Nephron progenitor cell (in vitro differentiated cells): Measurements from ENCODE around the gene LTA4H.

Experiments used
- DNase-seq: peaks from one replicate; pipeline ENCODE4 v3.0.0; 2021
- H3K27ac Mint-ChIP-seq: 2 replicates; pipeline ENCODE4 v1.8.0; 2021; ENCODE audit warnings: mild to moderate bottlenecking, moderate library complexity, mixed read lengths
- H3K27me3 Mint-ChIP-seq: 2 replicates; pipeline ENCODE4 v1.8.0; 2021; ENCODE audit warnings: mild to moderate bottlenecking, low read depth, mixed read lengths; ENCODE audit not compliant: poor library complexity
- H3K36me3 Mint-ChIP-seq: 2 replicates; pipeline ENCODE4 v1.8.0; 2021; ENCODE audit warnings: low read depth, mixed read lengths
- H3K4me1 Mint-ChIP-seq: 2 replicates; pipeline ENCODE4 v1.8.0; 2021; ENCODE audit warnings: mixed read lengths
- H3K4me3 Mint-ChIP-seq: 2 replicates; pipeline ENCODE4 v1.8.0; 2021; ENCODE audit warnings: mild to moderate bottlenecking, moderate library complexity, mixed read lengths
- H3K9me3 Mint-ChIP-seq: 2 replicates; pipeline ENCODE4 v1.8.0; 2021; ENCODE audit warnings: mild to moderate bottlenecking, moderate library complexity, mixed read lengths
- TF ChIP-seq, protein P1 (sequence below): fragments of 200-600 bp; sonication (generic); IDR thresholded peaks from 2 replicates; pipeline ENCODE4 v1.5.0; 2021; ENCODE audit warnings: antibody characterized with exemption

LTA4H gene

DNA sequence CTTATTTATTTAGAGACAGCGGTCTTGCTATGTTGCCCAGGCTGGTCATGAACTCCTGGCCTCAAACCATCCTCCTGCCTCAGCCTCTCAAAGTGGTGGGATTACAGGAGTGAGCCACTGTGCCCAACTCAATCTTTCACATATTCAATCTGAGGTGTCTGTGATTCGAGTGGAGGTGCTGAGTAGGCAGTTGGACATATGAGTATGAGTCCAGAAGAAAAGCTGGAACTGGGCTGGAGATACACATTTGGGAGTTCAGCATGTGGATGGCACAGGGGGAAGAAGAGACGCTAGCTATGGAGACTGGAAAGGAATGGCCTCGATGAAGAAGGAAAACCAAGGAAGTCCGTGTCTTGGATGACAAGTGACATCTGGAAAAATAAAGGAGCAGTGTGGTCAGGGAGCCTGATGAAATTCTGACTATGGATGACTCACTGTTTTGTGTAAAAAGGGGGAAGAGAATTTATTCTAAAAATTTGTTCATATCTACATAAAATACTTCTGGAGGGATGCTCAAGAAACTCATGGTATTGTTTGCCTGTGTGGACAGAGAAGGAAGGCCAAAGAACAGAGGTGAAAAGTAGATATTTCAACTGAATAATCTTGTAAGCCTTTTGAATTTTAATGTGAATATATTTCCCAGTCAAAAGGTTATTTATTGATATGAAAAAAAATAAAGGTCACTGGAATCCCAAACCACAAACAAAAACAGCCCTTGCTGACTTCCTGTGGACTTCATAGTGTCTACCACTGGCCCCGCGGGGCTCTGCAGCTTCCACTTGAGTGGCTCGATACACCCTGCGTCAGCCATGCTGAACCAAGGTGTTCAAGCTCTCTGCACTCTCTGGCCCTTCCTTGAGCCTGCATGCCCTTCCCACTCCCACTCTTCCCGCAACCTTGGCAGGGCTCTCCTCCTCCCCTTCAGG lies 8.9 kb upstream of the LTA4H start:
- no peaks in the 10 kb centered on the region for H3K36me3 Mint-ChIP-seq

DNA sequence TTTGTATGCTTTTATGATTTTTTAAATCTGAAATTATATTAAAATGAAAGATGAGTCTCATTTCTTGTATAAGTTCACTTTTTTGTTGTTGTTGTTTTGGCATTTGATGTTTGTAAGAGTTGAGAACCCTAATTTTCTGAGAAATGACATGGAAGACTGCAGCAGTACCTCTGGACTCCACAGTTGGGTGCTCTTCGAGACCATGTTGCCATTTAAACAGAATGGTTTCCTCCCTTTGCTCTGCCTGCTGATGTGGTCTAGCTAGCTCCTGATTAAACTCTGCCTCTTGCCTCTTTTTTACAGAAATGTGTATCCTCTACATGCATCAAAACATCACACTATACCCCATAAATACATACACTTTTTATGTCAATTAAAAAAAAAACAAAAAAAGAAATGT lies 5.8 kb upstream of the LTA4H start:
- H3K36me3 Mint-ChIP-seq: no peaks in the 10 kb centered on the region
- TF ChIP-seq, protein P1, sequence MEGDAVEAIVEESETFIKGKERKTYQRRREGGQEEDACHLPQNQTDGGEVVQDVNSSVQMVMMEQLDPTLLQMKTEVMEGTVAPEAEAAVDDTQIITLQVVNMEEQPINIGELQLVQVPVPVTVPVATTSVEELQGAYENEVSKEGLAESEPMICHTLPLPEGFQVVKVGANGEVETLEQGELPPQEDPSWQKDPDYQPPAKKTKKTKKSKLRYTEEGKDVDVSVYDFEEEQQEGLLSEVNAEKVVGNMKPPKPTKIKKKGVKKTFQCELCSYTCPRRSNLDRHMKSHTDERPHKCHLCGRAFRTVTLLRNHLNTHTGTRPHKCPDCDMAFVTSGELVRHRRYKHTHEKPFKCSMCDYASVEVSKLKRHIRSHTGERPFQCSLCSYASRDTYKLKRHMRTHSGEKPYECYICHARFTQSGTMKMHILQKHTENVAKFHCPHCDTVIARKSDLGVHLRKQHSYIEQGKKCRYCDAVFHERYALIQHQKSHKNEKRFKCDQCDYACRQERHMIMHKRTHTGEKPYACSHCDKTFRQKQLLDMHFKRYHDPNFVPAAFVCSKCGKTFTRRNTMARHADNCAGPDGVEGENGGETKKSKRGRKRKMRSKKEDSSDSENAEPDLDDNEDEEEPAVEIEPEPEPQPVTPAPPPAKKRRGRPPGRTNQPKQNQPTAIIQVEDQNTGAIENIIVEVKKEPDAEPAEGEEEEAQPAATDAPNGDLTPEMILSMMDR: no peak
- no peak for DNase-seq
- H3K27me3 Mint-ChIP-seq: peaks cover 7% of the 10 kb centered on the region
- H3K4me1 Mint-ChIP-seq: peaks cover 6% of the 10 kb centered on the region
- H3K27ac Mint-ChIP-seq: no peak overlapping the region
- no peaks in the 10 kb centered on the region for H3K9me3 Mint-ChIP-seq
- H3K4me3 Mint-ChIP-seq: no peak overlapping the region

More for the DNA sequence above, 8.9 kb upstream of the LTA4H start:
- H3K27me3 Mint-ChIP-seq: peaks cover 10% of the 10 kb centered on the region
- no peak for DNase-seq
- TF ChIP-seq, protein P1: no peak
- no peaks in the 10 kb centered on the region for H3K9me3 Mint-ChIP-seq
- H3K4me1 Mint-ChIP-seq: peaks cover 37% of the 10 kb centered on the region
- no peak overlapping the region for H3K27ac Mint-ChIP-seq
- H3K4me3 Mint-ChIP-seq: no peak overlapping the region

DNA sequence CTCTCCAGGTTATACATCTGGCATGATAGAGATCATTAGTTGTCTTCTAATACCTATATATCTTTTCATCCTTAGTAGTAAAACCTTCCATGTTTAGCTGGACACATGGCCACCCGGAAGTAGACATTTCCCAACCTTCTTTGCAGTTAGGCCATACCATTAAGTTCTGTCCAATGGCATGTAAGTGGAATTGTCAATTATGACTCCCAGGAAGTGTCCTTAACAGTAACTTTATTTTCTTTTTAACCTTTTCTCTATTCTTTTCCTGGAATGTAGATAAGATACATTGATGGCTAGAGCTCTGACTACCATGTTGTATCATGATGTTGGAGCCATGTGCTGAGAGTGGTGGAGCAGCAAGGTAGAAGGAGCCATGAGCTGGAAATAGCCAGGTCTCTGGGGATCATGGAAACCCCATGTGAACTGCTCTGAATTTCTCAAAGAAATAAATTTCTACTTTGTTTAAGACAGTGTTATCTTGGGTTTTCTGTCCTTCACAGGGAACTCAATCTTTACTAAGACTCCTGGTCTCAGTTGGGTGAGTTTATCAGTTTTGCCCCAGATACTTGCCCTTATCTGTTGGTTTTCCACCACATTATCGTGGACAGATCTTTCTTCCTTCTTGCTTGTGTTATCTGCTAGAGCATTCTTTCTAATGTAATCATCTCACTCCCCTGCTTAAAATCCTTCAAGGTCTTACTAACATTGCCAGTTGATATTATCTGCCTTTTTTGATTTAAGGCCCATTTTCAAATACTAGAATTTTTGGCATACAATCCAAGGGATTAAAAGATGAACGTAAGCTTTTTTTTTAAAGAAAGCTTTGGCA lies 5.1 kb upstream of the LTA4H start:
- H3K27ac Mint-ChIP-seq: no peak overlapping the region
- peaks cover 7% of the 10 kb centered on the region for H3K27me3 Mint-ChIP-seq
- H3K36me3 Mint-ChIP-seq: no peaks in the 10 kb centered on the region
- no peaks in the 10 kb centered on the region for H3K9me3 Mint-ChIP-seq
- H3K4me1 Mint-ChIP-seq: peaks cover 5% of the 10 kb centered on the region
- no peak overlapping the region for H3K4me3 Mint-ChIP-seq
- no peak for DNase-seq
- TF ChIP-seq, protein P1: no peak

DNA sequence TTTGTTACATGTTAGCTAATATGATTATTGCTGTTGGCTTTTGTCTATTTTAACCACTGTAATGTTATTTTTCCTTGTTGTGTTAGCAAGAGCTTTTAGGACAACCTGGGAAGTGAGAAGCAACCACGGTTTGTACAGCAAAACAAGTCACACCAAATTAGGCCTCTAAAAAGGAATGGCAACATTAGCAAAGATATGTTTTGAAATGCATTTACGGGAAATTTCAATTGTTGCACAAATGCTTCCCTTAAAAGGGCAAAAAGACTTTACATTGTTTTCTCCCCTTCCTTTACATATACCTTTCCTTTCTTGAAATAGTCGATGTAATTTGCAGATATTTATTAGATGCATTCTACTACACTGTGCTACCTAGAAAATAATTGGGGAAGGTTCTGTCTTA lies 4.1 kb upstream of the LTA4H start:
- H3K9me3 Mint-ChIP-seq: no peaks in the 10 kb centered on the region
- no peak overlapping the region for H3K27ac Mint-ChIP-seq
- DNase-seq: no peak
- H3K27me3 Mint-ChIP-seq: peaks cover 7% of the 10 kb centered on the region
- no peak overlapping the region for H3K4me3 Mint-ChIP-seq
- no peaks in the 10 kb centered on the region for H3K4me1 Mint-ChIP-seq
- H3K36me3 Mint-ChIP-seq: no peaks in the 10 kb centered on the region
- TF ChIP-seq, protein P1: no peak

DNA sequence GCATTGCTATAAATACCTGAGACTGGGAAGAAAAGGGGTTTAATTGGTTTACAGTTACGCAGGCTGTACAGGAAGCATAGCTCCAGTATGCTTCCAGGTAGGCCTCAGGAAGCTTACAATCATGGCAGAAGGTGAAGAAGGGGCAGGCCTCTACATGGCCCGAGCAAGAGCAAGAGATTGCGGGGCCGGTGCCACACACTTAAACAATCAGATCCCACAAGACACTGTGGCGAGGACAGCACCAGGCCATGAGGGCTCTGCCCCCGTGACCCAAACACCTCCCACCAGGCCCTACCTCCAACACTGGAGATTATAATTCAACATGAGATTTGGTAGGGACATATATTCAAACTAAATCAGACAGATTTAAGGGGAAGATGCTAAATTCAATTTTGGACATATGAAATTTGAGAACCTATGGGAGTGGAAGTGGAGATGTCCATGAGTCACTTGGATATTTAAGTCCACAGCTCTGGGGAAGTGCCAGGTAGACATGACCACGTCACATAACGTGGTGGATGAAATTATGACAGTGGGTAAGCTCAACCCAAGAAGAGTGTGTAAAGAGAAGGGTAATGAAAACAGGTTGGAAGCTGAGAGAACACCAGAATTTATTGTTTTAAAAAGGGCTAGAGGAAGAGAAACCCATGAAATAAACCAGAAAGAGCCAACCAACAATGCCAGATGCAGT lies 1.5 kb upstream of the LTA4H start:
- Mint-ChIP-seq H3K4me1 (no peaks in the 10 kb centered on the region), H3K4me3 (no peak overlapping the region), H3K27me3 (peaks cover 3% of the 10 kb centered on the region), H3K9me3 (no peaks in the 10 kb centered on the region), H3K27ac (no peak overlapping the region), H3K36me3 (peaks cover 4% of the 10 kb centered on the region)
- TF ChIP-seq, protein P1: no peak
- no peak for DNase-seq
